Measurements from ENCODE around the gene RGL1. TPM values are rescaled to one million over a fixed set of nuclear protein-coding genes. Genes with fewer than 3 reads are reported as not detected.

Gene RGL1
- total RNA-seq, 1 experiment from 2014 or later = 1.5 TPM

DNA sequence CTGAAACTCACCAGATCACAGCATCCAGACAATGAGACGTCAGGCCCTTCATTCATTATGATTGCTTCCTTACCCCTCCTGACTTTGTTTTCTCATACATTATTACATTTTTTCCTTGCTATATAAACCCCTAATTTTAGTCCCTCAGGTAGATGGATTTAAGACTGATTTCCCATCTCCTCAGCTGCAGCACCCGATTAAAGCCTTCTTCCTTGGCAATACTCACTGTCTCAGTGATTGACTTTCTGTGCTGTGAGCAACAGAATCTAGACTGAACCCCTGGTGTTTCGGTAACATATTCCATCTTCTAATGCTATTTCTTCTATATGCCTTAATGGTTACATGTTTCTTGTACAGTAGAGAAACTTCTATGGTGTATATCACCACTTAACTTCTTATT, 30.0 kb upstream of the RGL1 start:
- Histone ChIP-seq H3K27ac (ENCODE audit: low read length) (no peak overlapping the region), H3K27me3 (ENCODE audit: low read length) (no peaks in the 10 kb centered on the region), H3K4me3 (ENCODE audit: low read length) (no peak overlapping the region), H4K20me1 (ENCODE audit: low read length) (no peaks in the 10 kb centered on the region), H3K4me1 (ENCODE audit: insufficient read depth, low read length) (no peaks in the 10 kb centered on the region), H2AFZ (ENCODE audit: low read length) (no peak overlapping the region), H3K36me3 (ENCODE audit: low read depth, low read length) (no peaks in the 10 kb centered on the region), H3K9me2 (replicated peaks; ENCODE audit: low read length) (no peaks in the 10 kb centered on the region), H3K9me3 (ENCODE audit: low read length) (0 out of 2 replicates have a peak, but pooled peaks cover 8% of the 10 kb centered on the region), H3K4me2 (ENCODE audit: low read length) (no peak overlapping the region), H3K9ac (ENCODE audit: low read length) (no peak overlapping the region), H3K79me2 (ENCODE audit: low read length) (no peaks in the 10 kb centered on the region), H3F3A (ENCODE audit: low read length, unreplicated experiment) (no peaks in the 10 kb centered on the region)
- DNase-seq = no peak
- CTCF ChIA-PET = no interaction called here
- intact Hi-C loops (cut with micrococcal nuclease) = no loop called here
- TF ChIP-seq, protein P1, sequence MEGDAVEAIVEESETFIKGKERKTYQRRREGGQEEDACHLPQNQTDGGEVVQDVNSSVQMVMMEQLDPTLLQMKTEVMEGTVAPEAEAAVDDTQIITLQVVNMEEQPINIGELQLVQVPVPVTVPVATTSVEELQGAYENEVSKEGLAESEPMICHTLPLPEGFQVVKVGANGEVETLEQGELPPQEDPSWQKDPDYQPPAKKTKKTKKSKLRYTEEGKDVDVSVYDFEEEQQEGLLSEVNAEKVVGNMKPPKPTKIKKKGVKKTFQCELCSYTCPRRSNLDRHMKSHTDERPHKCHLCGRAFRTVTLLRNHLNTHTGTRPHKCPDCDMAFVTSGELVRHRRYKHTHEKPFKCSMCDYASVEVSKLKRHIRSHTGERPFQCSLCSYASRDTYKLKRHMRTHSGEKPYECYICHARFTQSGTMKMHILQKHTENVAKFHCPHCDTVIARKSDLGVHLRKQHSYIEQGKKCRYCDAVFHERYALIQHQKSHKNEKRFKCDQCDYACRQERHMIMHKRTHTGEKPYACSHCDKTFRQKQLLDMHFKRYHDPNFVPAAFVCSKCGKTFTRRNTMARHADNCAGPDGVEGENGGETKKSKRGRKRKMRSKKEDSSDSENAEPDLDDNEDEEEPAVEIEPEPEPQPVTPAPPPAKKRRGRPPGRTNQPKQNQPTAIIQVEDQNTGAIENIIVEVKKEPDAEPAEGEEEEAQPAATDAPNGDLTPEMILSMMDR (conservative IDR thresholded peaks at IDR 0.05; ENCODE audit: low read depth, low read length) = no peak
- no peak for TF ChIP-seq EZH2 (IDR thresholded peaks at IDR 0.05; ENCODE audit: low read length, unreplicated experiment)
- TF ChIP-seq EZH2phosphoT487 (IDR thresholded peaks at IDR 0.05; ENCODE audit: borderline replicate concordance, low read length) = no peak
- no peak for ATAC-seq
- POLR2A ChIA-PET (ENCODE audit: unreplicated experiment) = no interaction called here
- no TSS peak for BruUV-seq (replicated peaks)

- Histone ChIP-seq H3K79me2 (ENCODE audit: low read length) (no peaks in the 10 kb centered on the region), H2AFZ (ENCODE audit: low read length) (no peak overlapping the region), H3K9ac (ENCODE audit: low read length) (no peak overlapping the region), H3F3A (ENCODE audit: low read length, unreplicated experiment) (no peaks in the 10 kb centered on the region), H3K27me3 (ENCODE audit: low read length) (no peaks in the 10 kb centered on the region), H3K27ac (ENCODE audit: low read length) (no peak overlapping the region), H3K9me3 (ENCODE audit: low read length) (0 out of 2 replicates have a peak, but pooled peaks cover 7% of the 10 kb centered on the region), H3K4me1 (ENCODE audit: insufficient read depth, low read length) (no peaks in the 10 kb centered on the region), H3K9me2 (replicated peaks; ENCODE audit: low read length) (no peaks in the 10 kb centered on the region), H3K4me3 (ENCODE audit: low read length) (no peak overlapping the region), H3K4me2 (ENCODE audit: low read length) (no peak overlapping the region), H3K36me3 (ENCODE audit: low read depth, low read length) (no peaks in the 10 kb centered on the region), H4K20me1 (ENCODE audit: low read length) (no peaks in the 10 kb centered on the region)
- BruUV-seq (replicated peaks) = no TSS peak
- intact Hi-C loops (cut with micrococcal nuclease) = no loop called here
- ATAC-seq (no peak), DNase-seq (no peak)
- TF ChIP-seq EZH2 (IDR thresholded peaks at IDR 0.05; ENCODE audit: low read length, unreplicated experiment) = no peak
- TF ChIP-seq EZH2phosphoT487 (IDR thresholded peaks at IDR 0.05; ENCODE audit: borderline replicate concordance, low read length) = no peak
- TF ChIP-seq, protein P1 (conservative IDR thresholded peaks at IDR 0.05; ENCODE audit: low read depth, low read length) = no peak
- ChIA-PET POLR2A (ENCODE audit: unreplicated experiment) (no interaction called here), CTCF (no interaction called here)
These were observed 28.2 kb upstream of the RGL1 start for GRCh38 chr1:183776731-183777130.

- no peak overlapping the region for H3K4me2 ChIP-seq (ENCODE audit: low read length)
- CTCF ChIA-PET = no interaction called here
- DNase-seq = no peak
- H3F3A ChIP-seq (ENCODE audit: low read length, unreplicated experiment) = no peaks in the 10 kb centered on the region
- H3K4me3 ChIP-seq (ENCODE audit: low read length) = no peak overlapping the region
- H3K9ac ChIP-seq (ENCODE audit: low read length) = no peak overlapping the region
- TF ChIP-seq EZH2 (IDR thresholded peaks at IDR 0.05; ENCODE audit: low read length, unreplicated experiment) (no peak), EZH2phosphoT487 (IDR thresholded peaks at IDR 0.05; ENCODE audit: borderline replicate concordance, low read length) (no peak)
- TF ChIP-seq, protein P1 (conservative IDR thresholded peaks at IDR 0.05; ENCODE audit: low read depth, low read length) = no peak
- H3K9me3 ChIP-seq (ENCODE audit: low read length) = 0 out of 2 replicates have a peak, but pooled peaks cover 7% of the 10 kb centered on the region
- H3K4me1 ChIP-seq (ENCODE audit: insufficient read depth, low read length) = no peaks in the 10 kb centered on the region
- H3K9me2 ChIP-seq (replicated peaks; ENCODE audit: low read length) = no peaks in the 10 kb centered on the region
- H4K20me1 ChIP-seq (ENCODE audit: low read length) = no peaks in the 10 kb centered on the region
- no peak overlapping the region for H2AFZ ChIP-seq (ENCODE audit: low read length)
- intact Hi-C loops (cut with micrococcal nuclease) = no loop called here
- no peaks in the 10 kb centered on the region for H3K27me3 ChIP-seq (ENCODE audit: low read length)
- POLR2A ChIA-PET (ENCODE audit: unreplicated experiment) = interaction anchor here (0.6 to 0.7 kb wide), 2 partner anchors 10 to 115 kb away, joined by 3 to 4 read pairs; no protein-coding TSS in a partner anchor
- no peak for ATAC-seq
- H3K36me3 ChIP-seq (ENCODE audit: low read depth, low read length) = no peaks in the 10 kb centered on the region
- H3K79me2 ChIP-seq (ENCODE audit: low read length) = no peaks in the 10 kb centered on the region
- no TSS peak for BruUV-seq (replicated peaks)
- no peak overlapping the region for H3K27ac ChIP-seq (ENCODE audit: low read length)
These were observed 27.6 kb upstream of the RGL1 start for GRCh38 chr1:183777328-183777727.

Measured in PC-3 (cell line).